Fibroblast of the aortic adventitia (primary cell): ENCODE results near the gene PEBP1. TPM values are rescaled to one million over a fixed set of nuclear protein-coding genes. Genes with fewer than 3 reads are reported as not detected.
A peak's percentile ranks its signal among the peaks of the same experiment; 100 is the strongest.
"Not testable (repeated sequence)": the region's sequence is repeated elsewhere in the genome, so short reads cannot be mapped to it uniquely, and the experiment has no call there.

Experiments
- DNase-seq: peaks from one replicate; pipeline ENCODE4 v3.0.0-alpha.2; 2010; ENCODE audit warnings: low read depth
- H3K4me3 ChIP-seq: 2 replicates; pipeline ENCODE4 v1.5.1; 2011; ENCODE audit warnings: low read depth, mild to moderate bottlenecking, control low read depth, low read length, moderate library complexity
- total RNA-seq: library from RNA; depleted of rRNA; stranded (reverse); fragments of >200 nt; gene quantifications from 2 replicates; pipeline ENCODE4 v1.2.3, GENCODE V29; 2012; ENCODE audit warnings: low replicate concordance
- TF ChIP-seq, protein P1 (sequence below): IDR thresholded peaks from 2 replicates; pipeline ENCODE4 v1.5.1; 2011; ENCODE audit warnings: mild to moderate bottlenecking, low read length, control low read depth, inconsistent platforms; ENCODE audit not compliant: insufficient read depth

The PEBP1 gene
- total RNA-seq, 1 donor = 163 TPM

DNA sequence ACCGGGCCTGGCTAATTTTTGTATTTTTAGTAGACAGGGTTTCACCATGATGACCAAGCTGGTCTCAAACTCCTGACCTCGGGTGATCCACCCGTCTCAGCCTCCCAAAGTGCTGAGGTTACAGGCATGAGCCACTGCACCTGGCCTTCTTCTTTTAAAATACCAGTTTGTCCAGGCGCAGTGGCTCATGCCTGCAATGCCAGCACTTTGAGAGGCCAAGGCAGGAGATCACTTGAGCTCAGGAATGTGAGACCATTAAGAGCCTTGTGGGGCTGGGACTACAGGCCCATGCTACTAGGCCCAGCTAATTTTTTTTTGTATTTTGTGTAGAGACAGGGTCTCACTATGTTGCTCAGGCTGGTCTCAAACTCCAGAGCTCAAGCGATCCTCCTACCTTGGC lies 8.1 kb upstream of the PEBP1 start:
- no peak for DNase-seq
- no peak overlapping the region for H3K4me3 ChIP-seq
- TF ChIP-seq, protein P1, sequence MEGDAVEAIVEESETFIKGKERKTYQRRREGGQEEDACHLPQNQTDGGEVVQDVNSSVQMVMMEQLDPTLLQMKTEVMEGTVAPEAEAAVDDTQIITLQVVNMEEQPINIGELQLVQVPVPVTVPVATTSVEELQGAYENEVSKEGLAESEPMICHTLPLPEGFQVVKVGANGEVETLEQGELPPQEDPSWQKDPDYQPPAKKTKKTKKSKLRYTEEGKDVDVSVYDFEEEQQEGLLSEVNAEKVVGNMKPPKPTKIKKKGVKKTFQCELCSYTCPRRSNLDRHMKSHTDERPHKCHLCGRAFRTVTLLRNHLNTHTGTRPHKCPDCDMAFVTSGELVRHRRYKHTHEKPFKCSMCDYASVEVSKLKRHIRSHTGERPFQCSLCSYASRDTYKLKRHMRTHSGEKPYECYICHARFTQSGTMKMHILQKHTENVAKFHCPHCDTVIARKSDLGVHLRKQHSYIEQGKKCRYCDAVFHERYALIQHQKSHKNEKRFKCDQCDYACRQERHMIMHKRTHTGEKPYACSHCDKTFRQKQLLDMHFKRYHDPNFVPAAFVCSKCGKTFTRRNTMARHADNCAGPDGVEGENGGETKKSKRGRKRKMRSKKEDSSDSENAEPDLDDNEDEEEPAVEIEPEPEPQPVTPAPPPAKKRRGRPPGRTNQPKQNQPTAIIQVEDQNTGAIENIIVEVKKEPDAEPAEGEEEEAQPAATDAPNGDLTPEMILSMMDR = no peak

DNA sequence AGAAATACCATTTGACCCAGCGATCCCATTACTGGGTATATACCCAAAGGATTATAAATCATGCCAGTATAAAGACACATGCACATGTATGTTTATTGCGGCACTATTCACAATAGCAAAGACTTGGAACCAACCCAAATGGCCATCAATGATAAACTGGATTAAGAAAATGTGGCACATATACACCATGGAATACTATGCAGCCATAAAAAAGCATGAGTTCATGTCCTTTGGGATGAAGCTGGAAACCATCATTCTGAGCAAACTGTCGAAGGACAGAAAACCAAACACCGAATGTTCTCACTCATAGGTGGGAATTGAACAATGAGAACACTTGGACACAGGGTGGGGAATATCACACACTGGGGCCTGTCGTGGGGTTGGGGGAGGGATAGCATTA lies 6.5 kb upstream of the PEBP1 start:
- H3K4me3 ChIP-seq, DNase-seq: not testable (repeated sequence)

DNA sequence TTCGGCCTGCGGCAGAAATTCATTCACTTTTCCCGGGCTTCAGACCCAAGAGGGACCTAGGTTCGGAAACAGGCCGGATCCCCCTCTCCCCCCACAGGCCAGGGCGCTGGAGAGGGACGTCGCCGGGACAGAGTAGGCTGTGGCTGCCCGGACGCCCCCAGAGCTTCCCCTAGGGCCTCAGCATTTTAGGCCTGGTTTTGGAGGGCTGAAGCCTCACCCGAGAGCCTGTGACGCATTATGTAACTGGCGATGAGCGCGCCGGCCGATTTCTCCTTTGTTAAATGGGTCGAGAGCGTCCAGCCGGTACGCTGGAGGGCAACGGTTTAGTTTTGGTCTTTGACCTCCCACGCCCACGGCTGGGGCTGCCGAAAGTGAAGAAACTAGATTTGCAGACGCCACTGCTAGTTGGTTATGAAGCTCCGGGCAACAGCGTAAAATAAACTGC lies 657 bp downstream of the PEBP1 start:
- peak; percentile 55 for DNase-seq
- TF ChIP-seq, protein P1 = no peak
- peak overlapping the region; percentile 88 for H3K4me3 ChIP-seq

DNA sequence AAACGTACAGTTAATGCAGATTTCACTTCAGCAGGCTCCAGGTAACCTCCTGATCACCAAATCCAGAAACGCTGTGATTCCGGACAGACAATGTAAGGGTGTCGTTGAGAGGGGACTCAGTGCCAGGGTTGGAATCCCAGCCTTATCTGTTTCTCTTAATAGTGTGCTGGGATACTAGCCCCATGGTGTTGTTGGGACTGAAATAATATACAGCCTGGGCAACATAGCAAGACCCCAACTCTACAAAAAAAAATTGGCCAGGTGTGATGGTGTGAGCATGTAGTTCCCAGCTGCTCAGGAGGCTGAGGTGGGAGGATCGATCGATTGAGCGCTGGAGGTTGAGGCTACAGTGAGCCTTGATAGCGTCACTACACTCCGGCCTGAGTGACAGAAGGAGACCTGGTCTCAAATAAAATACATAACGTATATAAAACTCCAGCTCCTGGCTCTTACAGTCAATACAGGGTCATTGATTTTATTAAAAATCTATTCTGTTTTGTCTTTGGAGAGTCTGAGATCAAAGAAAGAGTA lies 1.3 kb downstream of the PEBP1 start:
- peak overlapping the region; percentile 88 for H3K4me3 ChIP-seq
- DNase-seq = no peak
- TF ChIP-seq, protein P1 = no peak

DNA sequence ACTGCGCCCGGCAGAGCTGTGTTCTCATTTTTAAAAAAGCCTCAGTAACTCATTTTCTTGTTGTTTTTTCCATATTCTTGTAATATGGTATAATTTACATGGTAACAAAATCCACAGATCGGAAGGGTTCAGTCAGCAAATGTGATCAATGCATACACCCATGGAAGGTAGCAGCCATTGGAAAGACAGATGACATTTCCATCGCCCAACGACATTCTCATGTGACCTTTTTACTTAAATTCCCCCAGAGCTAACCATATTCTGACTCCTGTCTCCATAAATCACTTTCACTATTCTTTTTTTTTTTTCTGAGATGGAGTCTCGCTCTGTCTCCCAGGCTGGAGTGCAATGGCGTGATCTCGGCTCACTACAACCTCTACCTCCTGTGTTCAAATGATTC lies 4.9 kb downstream of the PEBP1 start:
- DNase-seq = no peak
- H3K4me3 ChIP-seq = no peak overlapping the region
- TF ChIP-seq, protein P1 = no peak

DNA sequence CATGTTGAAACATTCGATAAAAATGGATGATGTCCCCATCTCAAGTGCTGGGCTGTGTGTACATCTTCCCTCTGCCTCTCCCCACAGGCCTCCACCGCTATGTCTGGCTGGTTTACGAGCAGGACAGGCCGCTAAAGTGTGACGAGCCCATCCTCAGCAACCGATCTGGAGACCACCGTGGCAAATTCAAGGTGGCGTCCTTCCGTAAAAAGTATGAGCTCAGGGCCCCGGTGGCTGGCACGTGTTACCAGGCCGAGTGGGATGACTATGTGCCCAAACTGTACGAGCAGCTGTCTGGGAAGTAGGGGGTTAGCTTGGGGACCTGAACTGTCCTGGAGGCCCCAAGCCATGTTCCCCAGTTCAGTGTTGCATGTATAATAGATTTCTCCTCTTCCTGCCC lies 8.6 kb downstream of the PEBP1 start:
- TF ChIP-seq, protein P1 = no peak
- no peak overlapping the region for H3K4me3 ChIP-seq
- no peak for DNase-seq

DNA sequence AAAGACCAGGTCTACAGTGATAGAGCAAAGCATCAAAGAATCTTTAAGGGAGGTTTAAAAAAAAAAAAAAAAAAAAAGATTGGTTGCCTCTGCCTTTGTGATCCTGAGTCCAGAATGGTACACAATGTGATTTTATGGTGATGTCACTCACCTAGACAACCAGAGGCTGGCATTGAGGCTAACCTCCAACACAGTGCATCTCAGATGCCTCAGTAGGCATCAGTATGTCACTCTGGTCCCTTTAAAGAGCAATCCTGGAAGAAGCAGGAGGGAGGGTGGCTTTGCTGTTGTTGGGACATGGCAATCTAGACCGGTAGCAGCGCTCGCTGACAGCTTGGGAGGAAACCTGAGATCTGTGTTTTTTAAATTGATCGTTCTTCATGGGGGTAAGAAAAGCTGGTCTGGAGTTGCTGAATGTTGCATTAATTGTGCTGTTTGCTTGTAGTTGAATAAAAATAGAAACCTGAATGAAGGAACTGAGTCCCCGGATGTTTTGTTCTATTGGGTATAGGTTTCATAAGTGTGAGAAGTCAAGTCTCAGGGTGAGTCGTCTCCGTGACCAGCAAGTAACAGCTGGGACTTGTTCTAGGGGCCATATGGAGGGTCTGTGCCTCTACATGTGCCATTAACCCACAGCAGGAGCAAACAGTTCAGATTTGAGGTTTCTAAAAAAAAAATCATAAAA lies 9.3 kb downstream of the PEBP1 start:
- DNase-seq = no peak
- TF ChIP-seq, protein P1 = no peak
- H3K4me3 ChIP-seq = no peak overlapping the region
